Measurements from ENCODE around the gene AK9.

GRCh38 chr6:109508166-109508860 lies 182.7 kb downstream of the AK9 start:
- no peak for TF ChIP-seq ZNF565 (CRISPR knock-in tag; conservative IDR thresholded peaks at IDR 0.05; ENCODE audit: low read depth)
- no peak for TF ChIP-seq OSR1 (CRISPR knock-in tag; IDR thresholded peaks at IDR 0.05)
- TF ChIP-seq ESRRG (CRISPR knock-in tag; IDR thresholded peaks at IDR 0.05): no peak
- TF ChIP-seq CREB5 (CRISPR knock-in tag; IDR thresholded peaks at IDR 0.05; ENCODE audit: low read depth): no peak
- TF ChIP-seq ARNTL (CRISPR knock-in tag; IDR thresholded peaks at IDR 0.05; ENCODE audit: borderline replicate concordance, low read depth): no peak
- TF ChIP-seq SNAI2 (CRISPR knock-in tag; IDR thresholded peaks at IDR 0.05): no peak
- TF ChIP-seq GLIS3 (CRISPR knock-in tag; IDR thresholded peaks at IDR 0.05): no peak
- no peak for TF ChIP-seq ZNF70 (CRISPR knock-in tag; IDR thresholded peaks at IDR 0.05)
- TF ChIP-seq PPARA (CRISPR knock-in tag; IDR thresholded peaks at IDR 0.05; ENCODE audit: borderline replicate concordance): no peak

Measured in SK-N-SH treated with all-trans-retinoic acid at 6 μM for 48 hours (cell line).